Measurements from ENCODE around the gene LCMT2.

DNA sequence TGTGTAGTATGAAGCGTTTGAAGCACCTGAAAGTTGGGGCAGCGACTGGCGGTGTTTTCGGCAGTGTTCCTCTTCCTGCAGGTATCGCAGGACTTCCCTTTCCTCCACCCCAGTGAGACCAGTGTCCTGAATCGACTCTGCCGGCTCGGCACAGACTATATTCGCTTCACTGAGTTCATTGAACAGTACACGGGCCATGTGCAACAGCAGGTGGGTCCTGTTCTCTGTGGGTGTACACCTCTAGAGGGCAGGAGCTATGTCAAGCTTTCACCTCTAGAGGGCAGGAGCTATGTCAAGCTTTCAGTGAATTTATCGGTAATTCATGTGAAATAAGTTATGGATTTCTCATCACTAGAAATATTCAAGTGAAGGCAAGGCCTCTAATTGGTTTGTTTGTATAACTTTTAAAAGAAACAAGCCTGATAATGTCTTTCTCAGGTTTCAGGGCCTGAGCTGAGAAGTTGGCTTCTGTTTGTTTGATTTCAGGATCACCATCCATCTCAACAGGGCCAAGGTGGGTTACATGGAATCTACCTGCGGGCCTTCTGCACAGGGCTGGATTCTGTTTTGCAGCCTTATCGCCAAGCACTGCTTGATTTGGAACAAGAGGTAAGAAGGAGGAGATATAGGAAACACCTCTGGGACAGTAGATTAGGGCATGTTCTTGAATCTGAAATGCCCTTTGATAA, 45.8 kb upstream of the LCMT2 start:
- TF ChIP-seq, protein P1, sequence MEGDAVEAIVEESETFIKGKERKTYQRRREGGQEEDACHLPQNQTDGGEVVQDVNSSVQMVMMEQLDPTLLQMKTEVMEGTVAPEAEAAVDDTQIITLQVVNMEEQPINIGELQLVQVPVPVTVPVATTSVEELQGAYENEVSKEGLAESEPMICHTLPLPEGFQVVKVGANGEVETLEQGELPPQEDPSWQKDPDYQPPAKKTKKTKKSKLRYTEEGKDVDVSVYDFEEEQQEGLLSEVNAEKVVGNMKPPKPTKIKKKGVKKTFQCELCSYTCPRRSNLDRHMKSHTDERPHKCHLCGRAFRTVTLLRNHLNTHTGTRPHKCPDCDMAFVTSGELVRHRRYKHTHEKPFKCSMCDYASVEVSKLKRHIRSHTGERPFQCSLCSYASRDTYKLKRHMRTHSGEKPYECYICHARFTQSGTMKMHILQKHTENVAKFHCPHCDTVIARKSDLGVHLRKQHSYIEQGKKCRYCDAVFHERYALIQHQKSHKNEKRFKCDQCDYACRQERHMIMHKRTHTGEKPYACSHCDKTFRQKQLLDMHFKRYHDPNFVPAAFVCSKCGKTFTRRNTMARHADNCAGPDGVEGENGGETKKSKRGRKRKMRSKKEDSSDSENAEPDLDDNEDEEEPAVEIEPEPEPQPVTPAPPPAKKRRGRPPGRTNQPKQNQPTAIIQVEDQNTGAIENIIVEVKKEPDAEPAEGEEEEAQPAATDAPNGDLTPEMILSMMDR (optimal IDR thresholded peaks at IDR 0.05 in 1 of 3, IDR thresholded peaks at IDR 0.05 in 1 of 3, conservative IDR thresholded peaks at IDR 0.05 in 1 of 3; ENCODE audit: extremely low read depth in 1 of 3, insufficient read depth in 2 of 3, low read length in 3 of 3) = peak; percentile 66 to 88 (median 79)
- no peak for TF ChIP-seq EZH2 (IDR thresholded peaks at IDR 0.05; ENCODE audit: low read length)

Data from keratinocyte (primary cell).